ENCODE measurements around the gene ZKSCAN2. TPM values are rescaled to one million over a fixed set of nuclear protein-coding genes. Genes with fewer than 3 reads are reported as not detected.

The ZKSCAN2 gene
- total and polyA plus RNA-seq, 4 experiments from 2014 or later = 1.2 to 4.1 (median 2.5) TPM

DNA sequence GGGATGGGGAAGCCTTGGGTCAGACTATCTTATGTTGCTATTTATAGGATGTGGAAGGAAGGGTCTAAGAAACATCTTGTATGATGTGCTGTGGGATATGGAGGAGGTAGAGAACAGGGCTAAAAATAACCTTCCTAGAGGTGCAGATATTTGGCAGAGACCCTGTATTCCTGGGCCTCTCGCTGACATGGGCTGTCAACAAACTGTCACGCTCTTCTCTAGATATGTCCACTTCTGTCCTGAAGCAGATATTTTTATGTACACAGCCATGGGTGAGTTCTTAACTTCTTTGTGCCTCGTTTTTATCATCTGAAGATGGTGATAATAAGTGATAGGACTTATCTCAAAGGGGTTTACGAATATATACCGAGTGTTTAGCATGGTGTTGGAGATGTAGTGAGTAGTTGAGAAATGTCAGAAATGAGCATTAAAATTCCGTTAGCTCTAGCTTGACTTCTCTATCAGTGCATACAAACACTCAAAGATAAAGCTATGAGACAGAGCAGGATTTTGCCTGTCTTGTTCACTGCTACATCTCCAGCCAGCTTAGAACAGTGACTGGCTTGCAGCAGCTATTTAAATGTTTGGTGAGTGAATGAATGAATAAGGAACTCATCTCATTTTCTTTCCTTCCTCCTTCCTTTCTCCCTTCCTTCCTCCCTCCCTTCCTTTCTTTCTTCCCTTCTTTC is 43.8 kb downstream of the ZKSCAN2 start:
- ChIA-PET POLR2A (ENCODE audit: partially characterized antibody) (no interaction called here), CTCF (ENCODE audit: partially characterized antibody) (interaction anchor here (0.7 to 1.0 kb wide), 2 partner anchors 10 to 11 kb away, joined by 3 to 5 read pairs; no protein-coding TSS in a partner anchor)
- no peak overlapping the region for H3K4me3 Mint-ChIP-seq
- no peaks in the 10 kb centered on the region for H3K4me1 Mint-ChIP-seq
- Histone ChIP-seq H3K9me3 (ENCODE audit: control insufficient read depth in 1 of 2, low read length in 2 of 2) (no peaks in the 10 kb centered on the region), H3K27ac (ENCODE audit: low read depth, low read length) (no peak overlapping the region), H3K36me3 (ENCODE audit: insufficient read depth, low read length) (no peaks in the 10 kb centered on the region), H3K27me3 (ENCODE audit: insufficient read depth, low read length) (no peaks in the 10 kb centered on the region), H3K4me3 (ENCODE audit: low read length in 2 of 2) (no peak overlapping the region), H3K4me1 (ENCODE audit: insufficient read depth, low read length) (no peaks in the 10 kb centered on the region)
- H3K27me3 Mint-ChIP-seq = peaks cover 1 to 2% of the 10 kb centered on the region in 2 donors
- no peak overlapping the region for H3K27ac Mint-ChIP-seq
- no peaks in the 10 kb centered on the region for H3K36me3 Mint-ChIP-seq
- no peak for DNase-seq
- H3K9me3 Mint-ChIP-seq = peaks cover 0 to 2% (median 0%) of the 10 kb centered on the region in 8 donors
- intact Hi-C loops (cut with micrococcal nuclease) = no loop called here

- intact Hi-C loops (cut with micrococcal nuclease) = no loop called here
- Histone ChIP-seq H3K36me3 (ENCODE audit: insufficient read depth, low read length) (no peaks in the 10 kb centered on the region), H3K4me3 (ENCODE audit: low read length in 2 of 2) (no peak overlapping the region), H3K27me3 (ENCODE audit: insufficient read depth, low read length) (no peaks in the 10 kb centered on the region), H3K4me1 (ENCODE audit: insufficient read depth, low read length) (no peaks in the 10 kb centered on the region), H3K27ac (ENCODE audit: low read depth, low read length) (no peak overlapping the region), H3K9me3 (ENCODE audit: control insufficient read depth in 1 of 2, low read length in 2 of 2) (no peaks in the 10 kb centered on the region)
- Mint-ChIP-seq H3K4me3 (no peak overlapping the region), H3K4me1 (no peaks in the 10 kb centered on the region), H3K36me3 (no peaks in the 10 kb centered on the region), H3K27ac (no peak overlapping the region), H3K27me3 (no peaks in the 10 kb centered on the region), H3K9me3 (peaks cover 0 to 2% (median 0%) of the 10 kb centered on the region in 8 donors)
- CTCF ChIA-PET (ENCODE audit: partially characterized antibody) = no interaction called here
- no peak for DNase-seq
- POLR2A ChIA-PET (ENCODE audit: partially characterized antibody) = no interaction called here
Observed at GRCh38 chr16:25212636-25213035, 45.0 kb downstream of the ZKSCAN2 start.

DNA sequence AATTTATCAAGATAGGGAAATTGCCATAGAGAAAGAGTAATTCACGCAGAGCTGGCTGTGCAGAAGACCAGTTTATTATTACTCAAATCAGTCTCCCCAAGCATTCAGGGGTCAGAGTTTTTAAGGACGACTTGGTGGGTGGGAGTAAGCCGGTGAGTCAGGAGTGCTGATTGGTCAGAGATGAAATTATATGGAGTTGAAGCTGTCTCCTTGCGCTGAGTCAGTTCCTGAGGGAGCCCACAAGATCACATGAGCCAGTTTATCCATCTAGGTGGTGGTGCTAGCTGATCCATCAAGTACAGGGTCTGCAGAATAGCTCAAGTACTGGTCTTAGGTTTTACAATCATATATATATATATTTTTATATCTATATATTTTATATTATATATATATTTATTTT is 46.9 kb downstream of the ZKSCAN2 start:
- Mint-ChIP-seq H3K27ac (no peak overlapping the region), H3K4me1 (no peaks in the 10 kb centered on the region), H3K27me3 (no peaks in the 10 kb centered on the region), H3K9me3 (peaks cover 0 to 2% (median 0%) of the 10 kb centered on the region in 8 donors), H3K36me3 (no peaks in the 10 kb centered on the region), H3K4me3 (no peak overlapping the region)
- Histone ChIP-seq H3K4me1 (ENCODE audit: insufficient read depth, low read length) (no peaks in the 10 kb centered on the region), H3K27ac (ENCODE audit: low read depth, low read length) (no peak overlapping the region), H3K4me3 (ENCODE audit: low read length in 2 of 2) (no peak overlapping the region), H3K27me3 (ENCODE audit: insufficient read depth, low read length) (no peaks in the 10 kb centered on the region), H3K9me3 (ENCODE audit: control insufficient read depth in 1 of 2, low read length in 2 of 2) (no peaks in the 10 kb centered on the region), H3K36me3 (ENCODE audit: insufficient read depth, low read length) (no peaks in the 10 kb centered on the region)
- CTCF ChIA-PET (ENCODE audit: partially characterized antibody) = interaction anchor here (1.2 to 1.8 kb wide), 4 partner anchors 12 to 23 kb away, joined by 3 to 11 read pairs (median 4); no protein-coding TSS in a partner anchor
- DNase-seq = no peak
- intact Hi-C loops (cut with micrococcal nuclease) = no loop called here
- POLR2A ChIA-PET (ENCODE audit: partially characterized antibody) = no interaction called here

- Mint-ChIP-seq H3K4me3 (no peak overlapping the region), H3K9me3 (no peaks in the 10 kb centered on the region), H3K27me3 (peaks cover 0 to 3% of the 10 kb centered on the region in 2 donors), H3K36me3 (no peaks in the 10 kb centered on the region), H3K4me1 (no peaks in the 10 kb centered on the region), H3K27ac (no peak overlapping the region)
- Histone ChIP-seq H3K4me1 (ENCODE audit: insufficient read depth, low read length) (no peaks in the 10 kb centered on the region), H3K9me3 (ENCODE audit: control insufficient read depth in 1 of 2, low read length in 2 of 2) (no peaks in the 10 kb centered on the region), H3K4me3 (ENCODE audit: low read length in 2 of 2) (no peak overlapping the region), H3K27me3 (ENCODE audit: insufficient read depth, low read length) (no peaks in the 10 kb centered on the region), H3K27ac (ENCODE audit: low read depth, low read length) (no peak overlapping the region), H3K36me3 (ENCODE audit: insufficient read depth, low read length) (no peaks in the 10 kb centered on the region)
- intact Hi-C loops (cut with micrococcal nuclease) = no loop called here
- POLR2A ChIA-PET (ENCODE audit: partially characterized antibody) = no interaction called here
- DNase-seq = no peak
- CTCF ChIA-PET (ENCODE audit: partially characterized antibody) = no interaction called here
Observed at GRCh38 chr16:25199457-25199856, 58.2 kb downstream of the ZKSCAN2 start.

- H3K4me3 Mint-ChIP-seq = no peak overlapping the region
- H3K27ac ChIP-seq (ENCODE audit: low read depth, low read length) = no peak overlapping the region
- H3K9me3 ChIP-seq (ENCODE audit: control insufficient read depth in 1 of 2, low read length in 2 of 2) = no peaks in the 10 kb centered on the region
- no peak overlapping the region for H3K27ac Mint-ChIP-seq
- no peaks in the 10 kb centered on the region for H3K27me3 ChIP-seq (ENCODE audit: insufficient read depth, low read length)
- no peaks in the 10 kb centered on the region for H3K4me1 Mint-ChIP-seq
- H3K36me3 ChIP-seq (ENCODE audit: insufficient read depth, low read length) = no peaks in the 10 kb centered on the region
- H3K4me1 ChIP-seq (ENCODE audit: insufficient read depth, low read length) = no peaks in the 10 kb centered on the region
- POLR2A ChIA-PET (ENCODE audit: partially characterized antibody) = no interaction called here
- intact Hi-C loops (cut with micrococcal nuclease) = no loop called here
- DNase-seq = no peak
- H3K36me3 Mint-ChIP-seq = no peaks in the 10 kb centered on the region
- CTCF ChIA-PET (ENCODE audit: partially characterized antibody) = no interaction called here
- no peak overlapping the region for H3K4me3 ChIP-seq (ENCODE audit: low read length in 2 of 2)
- H3K9me3 Mint-ChIP-seq = no peaks in the 10 kb centered on the region
- peaks cover 0 to 3% of the 10 kb centered on the region in 2 donors for H3K27me3 Mint-ChIP-seq
Observed at GRCh38 chr16:25198021-25198420, 59.6 kb downstream of the ZKSCAN2 start.

DNA sequence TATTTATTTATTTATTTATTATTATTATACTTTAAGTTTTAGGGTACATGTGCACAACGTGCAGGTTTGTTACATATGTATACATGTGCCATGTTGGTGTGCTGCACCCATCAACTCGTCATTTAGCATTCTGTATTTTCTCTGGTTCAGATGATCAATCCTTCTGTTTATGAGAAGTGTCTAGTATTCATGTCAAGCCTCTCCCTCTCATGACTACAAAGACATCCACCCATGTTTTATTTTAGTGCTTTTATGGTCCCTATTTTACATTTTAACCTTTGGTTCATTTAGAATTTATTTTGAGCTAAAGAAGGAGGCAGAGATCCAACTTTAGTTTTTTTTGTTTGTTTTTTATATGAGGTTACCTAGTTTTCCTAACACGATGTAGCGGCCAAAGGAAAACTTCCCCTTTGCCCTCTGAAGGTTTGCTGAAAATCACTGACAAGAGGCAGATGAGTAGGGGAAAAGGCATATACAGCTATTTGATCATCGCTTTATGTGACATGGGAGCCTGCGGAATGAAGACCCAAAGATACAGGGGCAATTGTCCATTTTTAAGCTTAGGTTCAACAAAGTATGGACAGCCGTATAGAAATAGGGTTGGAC is 63.3 kb downstream of the ZKSCAN2 start:
- no peak for DNase-seq
- no peaks in the 10 kb centered on the region for H3K27me3 Mint-ChIP-seq
- no peak overlapping the region for H3K27ac ChIP-seq (ENCODE audit: low read depth, low read length)
- CTCF ChIA-PET (ENCODE audit: partially characterized antibody) = interaction anchor here (1.5 kb wide), 1 partner anchor 31 kb away, joined by 5 read pairs; no protein-coding TSS in a partner anchor
- no peak overlapping the region for H3K27ac Mint-ChIP-seq
- no peaks in the 10 kb centered on the region for H3K4me1 Mint-ChIP-seq
- H3K36me3 Mint-ChIP-seq = no peaks in the 10 kb centered on the region
- H3K9me3 Mint-ChIP-seq = no peaks in the 10 kb centered on the region
- no peak overlapping the region for H3K4me3 Mint-ChIP-seq
- H3K36me3 ChIP-seq (ENCODE audit: insufficient read depth, low read length) = no peaks in the 10 kb centered on the region
- intact Hi-C loops (cut with micrococcal nuclease) = no loop called here
- H3K9me3 ChIP-seq (ENCODE audit: control insufficient read depth in 1 of 2, low read length in 2 of 2) = no peaks in the 10 kb centered on the region
- no peak overlapping the region for H3K4me3 ChIP-seq (ENCODE audit: low read length in 2 of 2)
- POLR2A ChIA-PET (ENCODE audit: partially characterized antibody) = no interaction called here
- H3K4me1 ChIP-seq (ENCODE audit: insufficient read depth, low read length) = no peaks in the 10 kb centered on the region
- no peaks in the 10 kb centered on the region for H3K27me3 ChIP-seq (ENCODE audit: insufficient read depth, low read length)

DNA sequence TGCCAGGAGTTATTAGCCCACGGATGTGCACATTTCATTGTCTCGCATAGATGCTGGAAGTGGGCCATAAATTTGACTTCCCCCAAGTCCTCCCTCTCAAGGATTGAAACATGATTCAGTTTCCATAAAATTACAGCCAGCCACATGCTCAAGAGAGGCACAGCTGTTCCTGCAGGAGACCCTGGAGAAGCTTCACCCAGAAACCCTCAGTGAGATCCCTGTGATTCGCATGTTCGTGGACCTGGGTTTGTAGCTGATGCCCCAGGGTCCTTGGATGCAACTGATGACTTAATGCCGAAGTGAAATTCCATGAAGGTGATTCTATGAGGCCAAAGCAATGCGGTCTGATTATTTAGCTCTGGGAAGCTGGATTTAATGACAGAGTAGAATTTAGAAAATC is 65.5 kb downstream of the ZKSCAN2 start:
- no peaks in the 10 kb centered on the region for H3K9me3 Mint-ChIP-seq
- no peak overlapping the region for H3K27ac Mint-ChIP-seq
- H3K4me1 Mint-ChIP-seq = peaks cover 0 to 1% (median 0%) of the 10 kb centered on the region in 4 donors
- Histone ChIP-seq H3K4me1 (ENCODE audit: insufficient read depth, low read length) (no peaks in the 10 kb centered on the region), H3K27ac (ENCODE audit: low read depth, low read length) (no peak overlapping the region), H3K27me3 (ENCODE audit: insufficient read depth, low read length) (no peaks in the 10 kb centered on the region), H3K36me3 (ENCODE audit: insufficient read depth, low read length) (no peaks in the 10 kb centered on the region), H3K4me3 (ENCODE audit: low read length in 2 of 2) (no peak overlapping the region), H3K9me3 (ENCODE audit: control insufficient read depth in 1 of 2, low read length in 2 of 2) (no peaks in the 10 kb centered on the region)
- no peak overlapping the region for H3K4me3 Mint-ChIP-seq
- H3K36me3 Mint-ChIP-seq = no peaks in the 10 kb centered on the region
- intact Hi-C loops (cut with micrococcal nuclease) = no loop called here
- no peak for DNase-seq
- ChIA-PET POLR2A (ENCODE audit: partially characterized antibody) (no interaction called here), CTCF (ENCODE audit: partially characterized antibody) (interaction anchor here (0.9 kb wide), 1 partner anchor 14 kb away, joined by 3 read pairs; no protein-coding TSS in a partner anchor)
- H3K27me3 Mint-ChIP-seq = no peaks in the 10 kb centered on the region

Data from CD4-positive, alpha-beta memory T cell (primary cell).